GM19324 (cell line): Measurements from ENCODE around the gene PLXNA4.

ENCODE experiments used
- ATAC-seq: cut with Tn5 transposase; IDR thresholded peaks from one replicate; pipeline ENCODE4 v1.9.1; 2021; ENCODE audit warnings: mild to moderate bottlenecking, moderate library complexity; ENCODE audit not compliant: unreplicated experiment, low FRiP score

PLXNA4 gene

GRCh38 chr7:132450188-132450587, 126.1 kb downstream of the PLXNA4 start:
- ATAC-seq, result no peak

- no peak for ATAC-seq
These were observed 129.5 kb downstream of the PLXNA4 start for GRCh38 chr7:132446666-132447278.

- no peak for ATAC-seq
These were observed 130.0 kb downstream of the PLXNA4 start for GRCh38 chr7:132446260-132446659.

- ATAC-seq, result no peak
These were observed 132.3 kb downstream of the PLXNA4 start for GRCh38 chr7:132443761-132444520.

GRCh38 chr7:132441935-132442334, 134.3 kb downstream of the PLXNA4 start:
- ATAC-seq, result no peak

- ATAC-seq, result no peak
These were observed 136.1 kb downstream of the PLXNA4 start for GRCh38 chr7:132440151-132440550.

GRCh38 chr7:132438926-132439325, 137.3 kb downstream of the PLXNA4 start:
- ATAC-seq, result no peak

GRCh38 chr7:132437730-132438129, 138.5 kb downstream of the PLXNA4 start:
- no peak for ATAC-seq

GRCh38 chr7:132436121-132436520, 140.1 kb downstream of the PLXNA4 start:
- ATAC-seq, result no peak

GRCh38 chr7:132435016-132435990, 141.0 kb downstream of the PLXNA4 start:
- no peak for ATAC-seq

GRCh38 chr7:132434041-132434440, 142.2 kb downstream of the PLXNA4 start:
- ATAC-seq, result no peak

GRCh38 chr7:132433301-132433700, 143.0 kb downstream of the PLXNA4 start:
- no peak for ATAC-seq

GRCh38 chr7:132430861-132431822, 145.1 kb downstream of the PLXNA4 start:
- ATAC-seq, result no peak

GRCh38 chr7:132430041-132430855, 146.0 kb downstream of the PLXNA4 start:
- ATAC-seq, result no peak

GRCh38 chr7:132429181-132429580, 147.1 kb downstream of the PLXNA4 start:
- ATAC-seq, result no peak

GRCh38 chr7:132428247-132428919, 147.9 kb downstream of the PLXNA4 start:
- ATAC-seq, result no peak

- ATAC-seq, result no peak
These were observed 150.3 kb downstream of the PLXNA4 start for GRCh38 chr7:132425942-132426341.
